Vagina (tissue), 2 donors: ENCODE results near the gene SLC24A3. TPM values are rescaled to one million over a fixed set of nuclear protein-coding genes. Genes with fewer than 3 reads are reported as not detected.

Experiments
- DNase-seq, 2 donors: peaks; one replicate each; pipeline ENCODE4 v3.0.0-alpha.2; 2017; ENCODE audit errors: extremely low spot score in 2 of 2
- H3K27ac ChIP-seq: fragments of 200-600 bp; sonication (generic); one replicate; pipeline ENCODE4 v1.5.1; 2019
- H3K27me3 ChIP-seq: fragments of 200-600 bp; sonication (generic); one replicate; pipeline ENCODE4 v1.5.1; 2019
- H3K36me3 ChIP-seq, 2 donors: fragments of 200-600 bp; sonication (generic); one replicate each; pipeline ENCODE4 v1.5.1; 2017 to 2019
- H3K4me1 ChIP-seq: fragments of 200-600 bp; sonication (generic); one replicate; pipeline ENCODE4 v1.5.1; 2019
- H3K4me3 ChIP-seq, 2 donors: fragments of 200-600 bp; sonication (generic); 1 replicate in 1 of 2; 2 replicates in 1 of 2; pipeline ENCODE4 v1.5.1; 2016 to 2019
- H3K9me3 ChIP-seq: fragments of 200-600 bp; sonication (generic); one replicate; pipeline ENCODE4 v1.5.1; 2019
- CTCF ChIP-seq, 3 experiments: fragments of 450-650 bp in 2 of 3; fragments of 200-600 bp in 1 of 3; sonication (generic) in 1 of 3; IDR thresholded peaks; one replicate each; pipeline ENCODE4 v1.5.1; 2017 to 2019; ENCODE audit warnings: antibody characterized with exemption in 3 of 3, mild to moderate bottlenecking in 2 of 3, moderate library complexity in 2 of 3
- POLR2A ChIP-seq, 2 donors: fragments of 450-650 bp; IDR thresholded peaks; one replicate each; pipeline ENCODE4 v1.6.1; 2017; ENCODE audit warnings: antibody characterized with exemption in 2 of 2, mild to moderate bottlenecking in 2 of 2, moderate library complexity in 2 of 2
- POLR2AphosphoS5 ChIP-seq, 2 donors: sonication (generic); formaldehyde crosslinking; IDR thresholded peaks; one replicate each; pipeline ENCODE4 v1.9.0; 2017; ENCODE audit warnings: antibody characterized with exemption in 2 of 2, mild to moderate bottlenecking in 2 of 2, low read depth in 1 of 2; ENCODE audit not compliant: insufficient read depth in 1 of 2
- intact Hi-C: fragments of 100-400 bp; cut with DNase I; formaldehyde crosslinking; loops from one replicate; pipeline ENCODE4 v1.15.1; 2023
- total RNA-seq: library from RNA; depleted of rRNA; stranded (reverse); fragments of >200 nt; gene quantifications from one replicate; pipeline ENCODE4 v1.2.3, GENCODE V29; 2016

SLC24A3 gene
- total RNA-seq, 1 donor from 2014 or later: 12.3 TPM

- Histone ChIP-seq H3K27ac (no peak overlapping the region), H3K4me3 (no peak overlapping the region), H3K9me3 (no peaks in the 10 kb centered on the region), H3K27me3 (no peaks in the 10 kb centered on the region), H3K36me3 (no peaks in the 10 kb centered on the region), H3K4me1 (no peaks in the 10 kb centered on the region)
- intact Hi-C loops: no loop called here
- TF ChIP-seq POLR2A (IDR thresholded peaks at IDR 0.05) (no peak), POLR2AphosphoS5 (IDR thresholded peaks at IDR 0.05; ENCODE audit: insufficient read depth in 1 of 2, low read depth in 1 of 2) (no peak), CTCF (IDR thresholded peaks at IDR 0.05) (no peak)
- no peak for DNase-seq
Observed at GRCh38 chr20:19382386-19383340, 170.2 kb downstream of the SLC24A3 start.

GRCh38 chr20:19384940-19385339 is 172.5 kb downstream of the SLC24A3 start:
- Histone ChIP-seq H3K9me3 (no peaks in the 10 kb centered on the region), H3K36me3 (no peaks in the 10 kb centered on the region), H3K4me3 (no peak overlapping the region), H3K4me1 (no peaks in the 10 kb centered on the region), H3K27me3 (no peaks in the 10 kb centered on the region), H3K27ac (no peak overlapping the region)
- TF ChIP-seq CTCF (IDR thresholded peaks at IDR 0.05) (no peak), POLR2A (IDR thresholded peaks at IDR 0.05) (no peak), POLR2AphosphoS5 (IDR thresholded peaks at IDR 0.05; ENCODE audit: insufficient read depth in 1 of 2, low read depth in 1 of 2) (no peak)
- intact Hi-C loops: no loop called here
- no peak for DNase-seq

- H3K36me3 ChIP-seq: no peaks in the 10 kb centered on the region
- DNase-seq: no peak
- no peaks in the 10 kb centered on the region for H3K27me3 ChIP-seq
- H3K4me3 ChIP-seq: no peak overlapping the region
- no peak overlapping the region for H3K27ac ChIP-seq
- intact Hi-C loops: no loop called here
- H3K9me3 ChIP-seq: no peaks in the 10 kb centered on the region
- no peaks in the 10 kb centered on the region for H3K4me1 ChIP-seq
- no peak for TF ChIP-seq CTCF (IDR thresholded peaks at IDR 0.05)
Observed at GRCh38 chr20:19387251-19387650, 174.8 kb downstream of the SLC24A3 start.

GRCh38 chr20:19392344-19393130 is 180.1 kb downstream of the SLC24A3 start:
- no peak for TF ChIP-seq CTCF (IDR thresholded peaks at IDR 0.05)
- no peak for TF ChIP-seq POLR2A (IDR thresholded peaks at IDR 0.05)
- no peak for TF ChIP-seq POLR2AphosphoS5 (IDR thresholded peaks at IDR 0.05; ENCODE audit: insufficient read depth in 1 of 2, low read depth in 1 of 2)
- Histone ChIP-seq H3K36me3 (no peaks in the 10 kb centered on the region), H3K27me3 (no peaks in the 10 kb centered on the region), H3K4me1 (no peaks in the 10 kb centered on the region), H3K4me3 (no peak overlapping the region), H3K9me3 (no peaks in the 10 kb centered on the region), H3K27ac (no peak overlapping the region)
- DNase-seq: no peak
- intact Hi-C loops: no loop called here
